Type B pancreatic cell (in vitro differentiated cells): ENCODE measurements around the gene KDM8. TPM values are rescaled to one million over a fixed set of nuclear protein-coding genes. Genes with fewer than 3 reads are reported as not detected.
A peak's percentile ranks its signal among the peaks of the same experiment; 100 is the strongest.

Experiments used
- DNase-seq: peaks from one replicate; pipeline ENCODE4 v3.0.0; 2021; ENCODE audit warnings: mixed read lengths; ENCODE audit not compliant: unreplicated experiment; ENCODE audit errors: extremely low spot score
- H3K27ac Mint-ChIP-seq: 2 replicates; pipeline ENCODE4 v1.8.0; 2021; ENCODE audit warnings: mild to moderate bottlenecking, mixed read lengths
- H3K27me3 Mint-ChIP-seq: 2 replicates; pipeline ENCODE4 v1.8.0; 2021; ENCODE audit warnings: mixed read lengths
- H3K36me3 Mint-ChIP-seq: 2 replicates; pipeline ENCODE4 v1.8.0; 2021; ENCODE audit warnings: mixed read lengths
- H3K4me1 Mint-ChIP-seq: one replicate; pipeline ENCODE4 v1.8.0; 2021; ENCODE audit warnings: mixed read lengths; ENCODE audit not compliant: unreplicated experiment
- H3K4me3 Mint-ChIP-seq: 2 replicates; pipeline ENCODE4 v1.8.0; 2021; ENCODE audit warnings: mild to moderate bottlenecking, mixed read lengths
- H3K9me3 Mint-ChIP-seq: 2 replicates; pipeline ENCODE4 v1.8.0; 2021; ENCODE audit warnings: mixed read lengths
- CTCF ChIP-seq: fragments of 200-600 bp; sonication (generic); conservative IDR thresholded peaks from 2 replicates; pipeline ENCODE4 v1.5.0; 2021; ENCODE audit warnings: antibody characterized with exemption, mild to moderate bottlenecking
- total RNA-seq: library from RNA; stranded (reverse); gene quantifications from 2 replicates; pipeline ENCODE4 v1.2.1, GENCODE V29; 2021; ENCODE audit warnings: low replicate concordance

KDM8 gene
- total RNA-seq, 1 donor from 2014 or later: 11.1 TPM

GRCh38 chr16:27235938-27236245, 32.6 kb downstream of the KDM8 start:
- no peak overlapping the region for H3K4me3 Mint-ChIP-seq
- no peaks in the 10 kb centered on the region for H3K36me3 Mint-ChIP-seq
- H3K9me3 Mint-ChIP-seq: no peaks in the 10 kb centered on the region
- no peak overlapping the region for H3K27ac Mint-ChIP-seq
- no peak for DNase-seq
- no peak for TF ChIP-seq CTCF
- no peaks in the 10 kb centered on the region for H3K27me3 Mint-ChIP-seq
- H3K4me1 Mint-ChIP-seq: peaks cover 25% of the 10 kb centered on the region

GRCh38 chr16:27236635-27237218, 33.4 kb downstream of the KDM8 start:
- no peak for DNase-seq
- H3K9me3 Mint-ChIP-seq: no peaks in the 10 kb centered on the region
- H3K4me1 Mint-ChIP-seq: peaks cover 28% of the 10 kb centered on the region
- H3K4me3 Mint-ChIP-seq: peak overlapping the region; percentile 2
- no peaks in the 10 kb centered on the region for H3K36me3 Mint-ChIP-seq
- peak overlapping the region; percentile 44 for H3K27ac Mint-ChIP-seq
- no peak for TF ChIP-seq CTCF
- no peaks in the 10 kb centered on the region for H3K27me3 Mint-ChIP-seq

- TF ChIP-seq CTCF: no peak
- peak overlapping the region; percentile 44 for H3K27ac Mint-ChIP-seq
- no peaks in the 10 kb centered on the region for H3K9me3 Mint-ChIP-seq
- no peak for DNase-seq
- H3K4me1 Mint-ChIP-seq: peaks cover 35% of the 10 kb centered on the region
- H3K4me3 Mint-ChIP-seq: no peak overlapping the region
- no peaks in the 10 kb centered on the region for H3K36me3 Mint-ChIP-seq
- H3K27me3 Mint-ChIP-seq: peaks cover 2% of the 10 kb centered on the region
These were observed 34.1 kb downstream of the KDM8 start for GRCh38 chr16:27237219-27238015.

GRCh38 chr16:27238016-27238587, 34.8 kb downstream of the KDM8 start:
- Mint-ChIP-seq H3K9me3 (no peaks in the 10 kb centered on the region), H3K4me3 (no peak overlapping the region), H3K27me3 (peaks cover 3% of the 10 kb centered on the region), H3K27ac (no peak overlapping the region), H3K36me3 (no peaks in the 10 kb centered on the region), H3K4me1 (peaks cover 41% of the 10 kb centered on the region)
- no peak for DNase-seq
- TF ChIP-seq CTCF: no peak

GRCh38 chr16:27238591-27238990, 35.3 kb downstream of the KDM8 start:
- no peaks in the 10 kb centered on the region for H3K9me3 Mint-ChIP-seq
- no peak for TF ChIP-seq CTCF
- H3K4me1 Mint-ChIP-seq: peaks cover 45% of the 10 kb centered on the region
- no peak for DNase-seq
- H3K4me3 Mint-ChIP-seq: no peak overlapping the region
- H3K36me3 Mint-ChIP-seq: no peaks in the 10 kb centered on the region
- H3K27me3 Mint-ChIP-seq: peaks cover 3% of the 10 kb centered on the region
- H3K27ac Mint-ChIP-seq: no peak overlapping the region
